Inferior parietal cortex (tissue), 1 donor: ENCODE measurements around the gene SETBP1.

Source experiments
- DNase-seq: peaks from one replicate; pipeline ENCODE4 v3.0.0-alpha.2; 2016; ENCODE audit errors: extremely low spot score

The SETBP1 gene

DNA sequence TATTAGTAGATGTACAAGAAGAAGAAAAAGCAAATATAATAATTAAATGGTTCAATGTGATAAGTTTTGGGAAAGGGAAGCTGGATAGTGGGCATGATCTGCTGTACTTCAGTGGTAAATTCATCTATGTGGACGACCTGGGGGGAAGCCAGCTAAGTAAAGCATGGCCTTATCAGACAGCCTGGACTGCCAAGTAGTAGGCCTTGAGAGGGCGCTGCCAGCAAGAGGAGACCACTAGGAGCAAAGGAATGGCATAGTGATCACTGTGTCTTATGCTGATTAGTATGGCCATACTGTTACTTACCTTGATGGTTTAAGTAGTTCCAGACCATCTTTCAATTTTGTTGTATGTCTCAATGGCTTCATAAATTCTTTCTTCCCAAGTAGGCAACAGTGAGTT is 287.6 kb downstream of the SETBP1 start:
- no peak for DNase-seq

DNA sequence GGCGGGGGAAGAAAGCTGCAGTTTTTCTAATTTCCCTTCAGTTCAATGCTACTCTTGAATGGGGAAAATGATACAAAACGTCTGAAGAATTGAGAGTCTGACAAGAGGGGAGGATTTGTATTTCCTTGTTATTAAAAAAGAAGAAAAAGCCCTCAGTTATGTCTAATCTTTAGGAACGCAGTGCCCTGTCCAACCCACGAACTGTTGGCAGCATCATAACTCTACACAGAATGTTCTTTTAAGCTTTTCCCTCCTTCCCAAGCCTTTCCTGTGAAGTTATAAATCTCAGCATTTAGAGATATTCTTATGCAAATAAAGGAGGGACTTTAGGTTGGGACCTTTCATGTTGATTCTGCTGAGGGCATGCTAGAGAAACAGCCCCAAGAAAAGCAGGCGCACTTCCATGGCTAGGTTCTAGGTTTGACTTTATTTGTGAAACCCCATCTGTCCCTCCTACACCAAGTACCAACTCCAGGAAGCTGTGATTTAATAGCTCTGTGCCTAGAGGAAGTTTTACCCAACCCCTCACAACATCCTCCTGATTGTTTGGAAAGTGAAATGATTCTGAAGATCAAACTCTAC is 288.6 kb downstream of the SETBP1 start:
- no peak for DNase-seq

DNA sequence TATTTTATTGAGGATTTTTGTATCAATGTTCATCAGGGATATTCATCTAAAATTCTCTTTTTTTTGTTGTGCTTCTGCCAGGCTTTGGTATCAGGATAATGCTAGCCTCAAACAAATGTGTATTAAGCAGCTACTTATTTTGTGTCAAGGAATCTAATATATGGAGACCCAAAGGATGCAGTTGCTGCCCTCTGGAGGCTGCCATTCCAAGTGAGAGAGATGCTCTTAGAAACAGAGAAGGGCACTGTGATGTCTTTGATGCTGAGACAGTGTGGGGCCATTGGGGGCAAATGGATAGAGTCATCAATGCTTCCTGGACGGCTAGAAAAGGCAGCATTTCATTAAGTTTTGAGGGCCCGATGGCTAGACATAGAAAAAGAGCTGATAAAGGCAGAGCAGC is 292.6 kb downstream of the SETBP1 start:
- DNase-seq = no peak

DNA sequence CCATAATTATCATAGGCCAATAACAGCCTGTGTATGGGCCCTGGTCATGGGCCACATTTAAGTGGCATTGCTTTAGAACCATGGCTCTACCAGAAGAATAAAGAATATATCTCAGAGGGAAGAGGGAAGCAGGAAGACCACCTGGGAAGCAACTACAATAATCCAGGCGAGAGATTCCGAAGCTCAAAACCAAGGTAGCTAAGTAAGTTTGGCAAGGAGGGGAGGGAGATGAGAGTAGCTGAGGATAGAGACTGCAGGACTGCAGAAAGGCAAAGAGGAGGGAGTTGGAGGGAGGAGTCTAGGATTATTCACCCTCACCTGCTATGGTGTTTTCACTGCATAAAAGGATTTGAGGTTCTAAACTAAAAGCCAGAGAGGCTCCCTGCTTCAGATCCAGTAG is 293.5 kb downstream of the SETBP1 start:
- DNase-seq = no peak

GRCh38 chr18:44977856-44978255 is 297.2 kb downstream of the SETBP1 start:
- no peak for DNase-seq

DNA sequence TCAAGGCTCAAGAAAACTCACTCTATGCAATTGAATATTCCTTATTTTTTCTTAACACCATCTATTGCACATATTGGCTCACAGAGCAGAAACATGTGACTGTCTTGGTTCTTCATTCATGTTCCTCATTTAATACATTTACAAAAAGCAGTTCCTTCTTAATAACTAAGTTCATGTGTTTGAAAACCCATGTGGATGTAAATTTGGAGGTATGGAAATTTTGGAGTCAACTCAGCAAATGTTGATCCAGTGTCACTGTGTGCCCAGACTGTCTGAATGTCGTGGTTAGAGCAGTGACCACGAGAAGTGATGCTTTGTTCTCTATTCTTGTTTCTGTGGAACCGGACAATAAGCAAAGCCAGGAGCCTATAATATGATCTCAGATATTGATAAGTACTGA is 299.1 kb downstream of the SETBP1 start:
- DNase-seq = no peak

DNA sequence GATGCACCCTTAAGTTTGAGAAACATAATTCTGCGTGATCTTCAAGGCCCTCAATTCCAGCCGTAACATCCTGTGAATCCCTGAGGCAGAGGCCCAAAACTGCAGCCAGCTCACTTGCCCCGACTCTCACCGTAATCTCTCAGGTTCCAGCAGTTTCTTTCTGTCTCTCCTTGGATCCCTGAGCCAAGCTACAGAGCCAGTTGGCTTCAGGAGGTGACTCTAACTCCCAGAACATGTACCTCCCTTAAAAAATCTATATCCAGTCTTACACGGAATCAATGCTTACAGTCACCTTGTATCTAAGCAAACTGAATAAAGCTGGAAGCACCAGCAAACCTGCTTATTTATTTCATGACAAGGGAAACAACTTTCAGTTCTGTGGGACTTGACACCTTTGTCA is 300.4 kb downstream of the SETBP1 start:
- no peak for DNase-seq

DNA sequence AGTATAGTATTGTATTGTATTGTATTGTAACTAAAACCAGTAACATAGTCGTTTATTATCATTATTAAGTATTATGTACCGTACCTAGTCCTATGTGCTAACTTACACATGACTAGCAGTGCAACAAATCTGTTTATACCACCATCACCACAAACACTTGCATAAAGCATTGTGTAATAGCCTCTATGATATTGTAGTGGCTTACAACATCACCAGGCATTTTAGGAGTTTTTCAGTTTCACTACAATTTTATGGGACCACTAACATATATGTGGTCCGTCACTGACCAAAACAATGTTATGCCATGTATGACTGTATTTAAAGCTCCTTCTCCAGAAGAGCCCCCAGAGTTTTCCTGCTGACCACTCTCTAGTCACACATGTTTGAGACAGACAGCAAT is 306.2 kb downstream of the SETBP1 start:
- no peak for DNase-seq

- DNase-seq = no peak
Measured at GRCh38 chr18:44987371-44987770, 306.7 kb downstream of the SETBP1 start.

- no peak for DNase-seq
Measured at GRCh38 chr18:44988821-44989587, 308.3 kb downstream of the SETBP1 start.

GRCh38 chr18:44996261-44996660 is 315.6 kb downstream of the SETBP1 start:
- DNase-seq = no peak

GRCh38 chr18:44997174-44997573 is 316.5 kb downstream of the SETBP1 start:
- no peak for DNase-seq

GRCh38 chr18:44998360-44998759 is 317.7 kb downstream of the SETBP1 start:
- DNase-seq = no peak

DNA sequence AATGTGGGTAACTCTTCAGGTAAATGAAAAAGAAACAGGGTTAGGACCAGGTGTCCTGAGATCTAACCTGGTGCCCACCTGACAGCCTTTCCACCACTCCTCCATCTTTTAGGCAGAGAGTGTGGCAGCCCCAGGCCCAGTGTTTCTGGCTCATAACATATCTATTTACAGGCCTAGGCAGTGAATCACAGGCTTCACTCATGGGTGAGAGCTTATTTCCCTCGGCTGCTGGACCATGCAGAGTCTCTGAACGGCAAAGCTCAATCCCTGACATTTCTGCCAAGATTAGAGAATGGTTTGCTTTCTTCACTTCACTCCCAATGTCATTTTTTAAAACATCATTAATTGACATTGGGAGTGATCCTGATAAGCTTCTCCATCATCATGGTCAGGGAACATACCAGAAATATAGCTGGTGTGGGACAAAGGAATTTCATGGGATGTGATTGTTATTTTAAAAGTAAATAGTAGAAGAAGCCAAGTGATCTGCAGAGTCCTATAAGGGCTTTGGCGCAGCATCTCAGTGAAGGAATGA is 323.9 kb downstream of the SETBP1 start:
- no peak for DNase-seq

DNA sequence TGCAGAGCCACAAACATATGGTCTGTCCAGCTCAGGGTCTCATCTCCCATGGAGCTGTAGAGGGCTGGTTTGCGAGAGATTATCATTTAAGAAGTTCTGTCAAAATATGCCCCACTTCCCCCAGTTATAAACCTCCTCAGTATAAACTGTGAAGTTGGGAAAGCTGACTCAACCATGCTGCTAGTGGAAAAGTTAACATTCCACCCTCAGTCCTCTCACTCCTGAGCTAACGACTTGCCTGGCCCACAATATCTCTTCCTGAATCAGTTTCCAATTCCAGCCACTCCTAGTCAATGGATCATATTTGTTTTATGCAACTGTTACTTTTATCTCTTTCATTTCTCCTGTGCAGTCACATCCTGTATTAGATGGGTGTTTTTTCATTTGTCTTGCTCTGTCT is 326.2 kb downstream of the SETBP1 start:
- no peak for DNase-seq

DNA sequence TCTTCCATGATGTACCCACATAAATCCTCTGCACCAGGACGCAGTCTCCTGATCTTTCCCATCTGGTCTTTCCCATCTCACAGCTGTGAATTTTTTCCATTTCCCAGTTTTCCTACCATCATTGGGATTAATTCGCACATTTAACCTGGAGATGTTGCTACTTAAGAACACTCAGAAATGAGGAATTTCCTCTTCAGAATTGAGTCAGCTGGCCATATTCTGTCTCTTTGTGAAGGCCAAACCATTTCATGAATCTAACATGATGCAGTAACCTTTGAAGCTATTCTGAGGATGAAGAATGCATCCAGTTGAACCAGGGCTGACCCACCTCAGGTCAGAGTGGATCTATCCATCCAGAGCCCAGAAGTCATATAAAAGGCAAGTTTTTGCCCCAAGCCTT is 326.8 kb downstream of the SETBP1 start:
- DNase-seq = no peak

- no peak for DNase-seq
Measured at GRCh38 chr18:45008694-45009413, 328.2 kb downstream of the SETBP1 start.

DNA sequence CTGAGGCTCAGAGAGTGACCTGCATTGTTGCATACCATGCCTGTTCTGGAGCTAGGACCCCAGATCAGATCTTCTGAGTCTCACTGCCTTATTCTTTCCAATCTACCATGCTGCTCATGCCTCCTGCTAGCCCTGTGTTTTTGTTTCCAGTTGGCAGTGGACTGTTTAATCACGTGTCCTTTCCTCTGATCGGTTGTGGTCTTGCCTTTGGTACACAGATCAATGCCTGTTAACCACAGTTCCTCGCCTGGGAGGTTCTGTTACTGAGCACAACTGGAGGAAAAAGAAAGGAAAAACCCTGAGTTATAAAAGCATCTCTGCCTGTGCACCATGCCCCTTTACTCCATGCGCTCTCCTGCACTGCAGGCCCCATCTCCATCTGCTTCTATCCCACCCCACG is 329.1 kb downstream of the SETBP1 start:
- no peak for DNase-seq

- DNase-seq = no peak
Measured at GRCh38 chr18:45012286-45012685, 331.6 kb downstream of the SETBP1 start.

GRCh38 chr18:45014047-45014501 is 333.4 kb downstream of the SETBP1 start:
- DNase-seq = peak; percentile 19

- peak; percentile 27 for DNase-seq
Measured at GRCh38 chr18:45015788-45016128, 335.1 kb downstream of the SETBP1 start.

DNA sequence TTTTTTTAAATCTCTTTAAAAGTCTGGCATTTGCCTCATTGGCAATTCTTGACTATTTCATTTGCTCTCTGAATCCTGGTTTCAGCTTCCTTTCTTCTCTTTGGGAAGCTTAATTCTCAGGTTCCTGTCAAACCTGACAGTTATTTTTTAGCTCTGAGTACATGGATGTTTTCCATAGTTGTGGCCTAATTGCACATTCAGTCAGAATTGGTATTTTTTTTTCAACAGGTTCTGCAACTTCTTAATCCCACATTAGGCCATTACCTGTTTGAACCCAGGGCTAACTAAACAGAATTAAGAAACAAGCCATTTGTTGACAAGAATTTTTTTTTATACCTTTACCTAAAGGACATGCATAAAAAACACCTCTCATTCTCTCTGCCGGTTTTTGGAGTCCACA is 338.8 kb downstream of the SETBP1 start:
- DNase-seq = no peak

DNA sequence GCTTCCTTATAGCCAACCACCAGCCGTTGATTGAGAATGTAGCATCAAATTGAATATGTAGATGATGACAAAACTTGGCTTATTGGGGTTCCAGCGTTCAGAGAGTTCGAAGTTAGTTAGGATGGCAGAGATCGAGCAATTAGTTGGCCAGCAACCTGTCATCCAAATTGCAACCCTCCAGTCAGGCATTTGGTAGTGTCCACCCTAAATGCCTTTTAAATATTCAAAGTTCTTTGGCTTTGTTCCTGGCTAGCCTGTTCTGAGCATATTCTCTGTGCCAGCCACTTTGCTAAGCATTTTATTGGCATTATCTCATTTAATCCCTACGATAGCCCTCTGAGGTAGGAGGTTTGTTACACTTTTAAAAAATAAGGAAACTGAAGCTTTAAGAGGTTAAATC is 342.8 kb downstream of the SETBP1 start:
- DNase-seq = no peak
